ENCODE measurements around the gene IFNL2. TPM values are rescaled to one million over a fixed set of nuclear protein-coding genes. Genes with fewer than 3 reads are reported as not detected.

The IFNL2 gene
- total and polyA plus RNA-seq, 9 of the 15 experiments (the other 6 are each of a cell fraction or from before 2014, with no cell fraction given) = not detected

GRCh38 chr19:39246951-39247669 lies 21.1 kb upstream of the IFNL2 start:
- no peak overlapping the region for H3K4me3 ChIP-seq
- H3K79me2 ChIP-seq (ENCODE audit: control insufficient read depth, insufficient read depth, low read length) = no peaks in the 10 kb centered on the region
- TF ChIP-seq NRF1 (conservative IDR thresholded peaks at IDR 0.05 in 1 of 2, IDR thresholded peaks at IDR 0.05 in 1 of 2) (0 out of 4 replicates have a peak, but pooled peaks of 1 of the 2 experiments have one; percentile 15), HLTF (IDR thresholded peaks at IDR 0.05) (no peak), ZNF589 (CRISPR knock-in tag; IDR thresholded peaks at IDR 0.05; ENCODE audit: low read depth) (no peak)
- TF ChIP-seq, protein P1, sequence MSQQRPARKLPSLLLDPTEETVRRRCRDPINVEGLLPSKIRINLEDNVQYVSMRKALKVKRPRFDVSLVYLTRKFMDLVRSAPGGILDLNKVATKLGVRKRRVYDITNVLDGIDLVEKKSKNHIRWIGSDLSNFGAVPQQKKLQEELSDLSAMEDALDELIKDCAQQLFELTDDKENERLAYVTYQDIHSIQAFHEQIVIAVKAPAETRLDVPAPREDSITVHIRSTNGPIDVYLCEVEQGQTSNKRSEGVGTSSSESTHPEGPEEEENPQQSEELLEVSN (IDR thresholded peaks at IDR 0.05; ENCODE audit: borderline replicate concordance in 1 of 2, extremely low read depth in 1 of 2, insufficient read depth in 1 of 2, insufficient read length in 1 of 2, low read depth in 1 of 2, low read length in 1 of 2, poor library complexity in 1 of 2, severe bottlenecking in 1 of 2) = peak in 1 of 2 experiments; percentile 39
- H3K36me3 ChIP-seq (ENCODE audit: control insufficient read depth, insufficient read depth, low read length) = no peaks in the 10 kb centered on the region
- H3K9ac ChIP-seq (ENCODE audit: insufficient read depth in 1 of 2, low read depth in 2 of 2, low read length in 2 of 2) = no peak overlapping the region
- H3K4me1 ChIP-seq (replicated peaks in 1 of 2; ENCODE audit: control insufficient read depth in 2 of 2, insufficient read depth in 2 of 2, low read length in 2 of 2) = peaks cover 5 to 22% of the 10 kb centered on the region in 2 experiments; a peak in 4 of 5 replicates
- ATAC-seq = peak; percentile 74
- no peaks in the 10 kb centered on the region for H3K9me3 ChIP-seq (replicated peaks; ENCODE audit: control insufficient read depth, insufficient read depth, low read depth, low read length)
- no peaks in the 10 kb centered on the region for H3K9me1 ChIP-seq (ENCODE audit: control insufficient read depth, insufficient read depth, low read length)
- intact Hi-C loops (cut with micrococcal nuclease) = no loop called here
- WGBS (ENCODE audit: insufficient coverage, low coverage, missing lambda C conversion rate) = 61% methylated on average over 26 of the region's 42 CpGs
- DNase-seq (ENCODE audit: extremely low read depth in 1 of 4, low spot score in 3 of 4) = peak in 2 of 4 experiments; percentile 33 to 45
- no peak for FAIRE-seq
- no peak overlapping the region for H3K27ac ChIP-seq (ENCODE audit: extremely low read depth, low read depth, low read length)
- POLR2A ChIA-PET = no interaction called here
- H4K20me1 ChIP-seq (replicated peaks; ENCODE audit: control insufficient read depth, insufficient read depth, low read length) = no peaks in the 10 kb centered on the region
- in situ Hi-C loops (cut with MboI) = no loop called here
- no peak overlapping the region for H3K4me2 ChIP-seq (ENCODE audit: insufficient read depth, low read length)
- H3K27me3 ChIP-seq (ENCODE audit: control insufficient read depth in 2 of 2, insufficient read depth in 2 of 2, low read length in 2 of 2) = no peaks in the 10 kb centered on the region
- BruUV-seq (replicated peaks) = no TSS peak
- CTCF ChIA-PET (ENCODE audit: low intra/inter-chr PET ratio) = no interaction called here
- H2AFZ ChIP-seq (ENCODE audit: low read depth, low read length) = no peak overlapping the region

Measured in K562 (cell line).